HepG2 (cell line): Measurements from ENCODE around the gene TMX4. TPM values are rescaled to one million over a fixed set of nuclear protein-coding genes. Genes with fewer than 3 reads are reported as not detected.

ENCODE experiments used
- ATAC-seq: fragments of 200-7000 bp; cut with Tn5 transposase; 3 replicates; pipeline ENCODE4 v1.9.1; 2020; ENCODE audit warnings: mild to moderate bottlenecking, moderate library complexity
- BruUV-seq: library from RNA; stranded (reverse); fragments of 400-500 nt; replicated peaks from 2 replicates; lab custom pipeline; 2021; lab: Mats Ljungman, UMichigan
- CTCF ChIA-PET: fragments of 300-600 bp; formaldehyde crosslinking; extraction: SDS; loops from one replicate; lab custom pipeline; 2021; ENCODE audit warnings: low total read pairs, inconsistent platforms, low intra/inter-chr PET ratio; lab: Yijun Ruan, JAX
- POLR2A ChIA-PET: fragments of 350-600 bp; sonication (Branson Sonifier 250); formaldehyde crosslinking; loops from one replicate; lab custom pipeline; 2020; ENCODE audit warnings: antibody characterized with exemption, inconsistent platforms; lab: Yijun Ruan, JAX
- DNase-seq: peaks from one replicate; pipeline ENCODE4 v3.0.0-alpha.2; 2015; ENCODE audit warnings: low spot score
- FAIRE-seq: peaks from 3 replicates; lab custom pipeline; 2011; peaks lifted over from hg19 to GRCh38; lab: Jason Lieb, UNC
- H2AFZ ChIP-seq: one replicate; pipeline ENCODE4 v1.6.1; 2011; ENCODE audit warnings: low read length, inconsistent platforms
- H3K27ac ChIP-seq: fragments of 300-600 bp; 3 replicates; pipeline ENCODE4 v1.8.0; 2011; ENCODE audit warnings: mixed run types, mild to moderate bottlenecking, mixed read lengths, low read length, inconsistent platforms; ENCODE audit not compliant: insufficient read depth; ENCODE audit errors: extremely low read length
- H3K27me3 ChIP-seq, 2 experiments: fragments of 200-600 bp in 1 of 2; 2 replicates in 1 of 2; 3 replicates in 1 of 2; pipeline versions ENCODE4 v1.6.0 to v1.8.0; 2011; ENCODE audit warnings: low read length in 2 of 2, mild to moderate bottlenecking in 2 of 2, moderate library complexity in 2 of 2, inconsistent platforms in 1 of 2; ENCODE audit not compliant: insufficient read depth in 2 of 2, control insufficient read depth in 1 of 2
- H3K36me3 ChIP-seq, 2 experiments: fragments of 200-600 bp in 1 of 2; replicated peaks in 1 of 2; 2 replicates in 1 of 2; 3 replicates in 1 of 2; pipeline versions ENCODE4 v1.5.1 to v1.8.0; 2011; ENCODE audit warnings: low read length in 2 of 2, inconsistent platforms in 1 of 2; ENCODE audit not compliant: insufficient read depth in 2 of 2, control insufficient read depth in 1 of 2
- H3K4me1 ChIP-seq: 2 replicates; pipeline ENCODE4 v1.5.1; 2012; ENCODE audit warnings: low read length, inconsistent platforms; ENCODE audit not compliant: insufficient read depth
- H3K4me2 ChIP-seq: 2 replicates; pipeline ENCODE4 v1.6.0; 2011; ENCODE audit warnings: low read depth, low read length, inconsistent platforms
- H3K4me3 ChIP-seq, 3 experiments: fragments of 200-600 bp in 1 of 3; sonication (generic), shearing (Covaris generic) in 1 of 3; replicated peaks in 1 of 3; 2 replicates each; pipeline ENCODE4 v1.5.1; 2011 to 2016; ENCODE audit warnings: low read length in 3 of 3, inconsistent platforms in 2 of 3, low read depth in 2 of 3, mild to moderate bottlenecking in 2 of 3, control low read depth in 1 of 3, mixed read lengths in 1 of 3; ENCODE audit not compliant: insufficient read depth in 1 of 3
- H3K79me2 ChIP-seq: one replicate; pipeline ENCODE4 v1.6.1; 2011; ENCODE audit warnings: low read length, inconsistent platforms; ENCODE audit not compliant: insufficient read depth
- H3K9ac ChIP-seq: 2 replicates; pipeline ENCODE4 v1.6.0; 2011; ENCODE audit warnings: mild to moderate bottlenecking, low read depth, low read length, inconsistent platforms; ENCODE audit not compliant: insufficient read depth
- H3K9me3 ChIP-seq: 2 replicates; pipeline ENCODE4 v1.5.1; 2012; ENCODE audit warnings: mild to moderate bottlenecking, low read length
- H4K20me1 ChIP-seq: 2 replicates; pipeline ENCODE4 v1.6.0; 2011; ENCODE audit warnings: inconsistent platforms, mild to moderate bottlenecking, low read length, moderate library complexity; ENCODE audit not compliant: insufficient read depth
- ESRRA ChIP-seq: sonication (generic); formaldehyde crosslinking; IDR thresholded peaks from 2 replicates; pipeline ENCODE4 v1.5.1; 2020; ENCODE audit warnings: mild to moderate bottlenecking, low read depth, missing genetic modification reagents
- ETV5 ChIP-seq: IDR thresholded peaks from 2 replicates; pipeline ENCODE4 v1.6.1; 2018; ENCODE audit warnings: missing biosample characterization, missing genetic modification reagents, inconsistent platforms, borderline replicate concordance
- HOXA7 ChIP-seq: sonication (generic); formaldehyde crosslinking; IDR thresholded peaks from 2 replicates; pipeline ENCODE4 v1.8.1; 2022; ENCODE audit warnings: mild to moderate bottlenecking, missing genetic modification reagents, moderate library complexity
- JUNB ChIP-seq: sonication (generic); formaldehyde crosslinking; IDR thresholded peaks from 2 replicates; pipeline ENCODE4 v1.8.0; 2022; ENCODE audit warnings: missing genetic modification reagents, mild to moderate bottlenecking, borderline replicate concordance
- KDM5B ChIP-seq: sonication (generic); formaldehyde crosslinking; IDR thresholded peaks from 2 replicates; pipeline ENCODE4 v1.4.0; 2020; ENCODE audit warnings: missing genetic modification reagents, mild to moderate bottlenecking, borderline replicate concordance
- MTF2 ChIP-seq: sonication (generic); formaldehyde crosslinking; IDR thresholded peaks from 2 replicates; pipeline ENCODE4 v1.5.0; 2020; ENCODE audit warnings: missing genetic modification reagents, borderline replicate concordance
- NCOA1 ChIP-seq: sonication (generic); formaldehyde crosslinking; IDR thresholded peaks from 2 replicates; pipeline ENCODE4 v1.9.0; 2021; ENCODE audit warnings: missing genetic modification reagents
- NR3C1 ChIP-seq: sonication (generic); formaldehyde crosslinking; IDR thresholded peaks from 2 replicates; pipeline ENCODE4 v1.4.0; 2020; ENCODE audit warnings: missing genetic modification reagents
- RFX5 ChIP-seq: IDR thresholded peaks from 2 replicates; pipeline ENCODE4 v1.6.1; 2011; ENCODE audit warnings: low read depth, low read length, improper control_type of control experiment
- SALL1 ChIP-seq: sonication (generic); formaldehyde crosslinking; IDR thresholded peaks from 2 replicates; pipeline ENCODE4 v1.8.0; 2022; ENCODE audit warnings: mild to moderate bottlenecking, missing genetic modification reagents
- TRIM22 ChIP-seq: fragments of 450-650 bp; IDR thresholded peaks from 2 replicates; pipeline ENCODE4 v1.6.1; 2017
- ZFP36L1 ChIP-seq: sonication (generic); formaldehyde crosslinking; IDR thresholded peaks from 2 replicates; pipeline ENCODE4 v1.8.0; 2022; ENCODE audit warnings: mild to moderate bottlenecking, missing genetic modification reagents, moderate library complexity
- ZNF12 ChIP-seq: sonication (generic); formaldehyde crosslinking; IDR thresholded peaks from 2 replicates; pipeline ENCODE4 v1.5.0; 2020; ENCODE audit warnings: missing genetic modification reagents
- ZNF142 ChIP-seq: sonication (generic); formaldehyde crosslinking; IDR thresholded peaks from 2 replicates; pipeline ENCODE4 v1.4.0; 2020; ENCODE audit warnings: missing genetic modification reagents
- ZNF740 ChIP-seq: sonication (generic); formaldehyde crosslinking; IDR thresholded peaks from 2 replicates; pipeline ENCODE4 v1.4.0; 2020; ENCODE audit warnings: missing genetic modification reagents
- ZNF776 ChIP-seq: sonication (generic); formaldehyde crosslinking; IDR thresholded peaks from 2 replicates; pipeline ENCODE4 v1.4.0; 2020; ENCODE audit warnings: mild to moderate bottlenecking, missing genetic modification reagents
- WGBS: methylation state at CpG from one replicate; pipeline ENCODE4 v1.1.6; 2017; ENCODE audit warnings: low lambda C conversion rate; 5-methylcytosine and 5-hydroxymethylcytosine counted together
- in situ Hi-C: cut with HindIII; loops from 2 replicates; pipeline ENCODE4 v1.10.0; 2017; ENCODE audit warnings: low pct_unique_long_range_greater_than_20kb; ENCODE audit not compliant: extremely low pct_ligation_motif_present
- intact Hi-C: fragments of 100-400 bp; cut with micrococcal nuclease; formaldehyde crosslinking; loops from one replicate; pipeline ENCODE4 v1.10.0; 2022; ENCODE audit not compliant: unreplicated experiment
- polyA plus RNA-seq, 8 experiments: library from polyadenylated mRNA; depleted of rRNA in 3 of 8; stranded (reverse) in 7 of 8; unstranded in 1 of 8; fragments of >200 nt; fragmentation: Illumina TruSeq in 4 of 8; extraction: Trizol in 4 of 8; gene quantifications; 2 replicates each; pipeline versions ENCODE4 v1.2.1 to v1.2.3, GENCODE V29; 2011 to 2016; ENCODE audit warnings: low read depth in 4 of 8, missing spikeins in 1 of 8, mixed read lengths in 1 of 8; ENCODE audit not compliant: insufficient read depth in 1 of 8
- total RNA-seq, 5 experiments: library from RNA; depleted of rRNA; stranded (reverse); fragments of >200 nt; fragmentation: Illumina TruSeq; extraction: Trizol; gene quantifications; 2 replicates each; pipeline ENCODE4 v1.2.3, GENCODE V29; 2016; ENCODE audit warnings: low read depth in 1 of 5

TMX4 gene
- total and polyA plus RNA-seq, 2 of the 13 experiments (the other 11 are each of a cell fraction or from before 2014, with no cell fraction given) = 7.6 to 21.4 TPM

GRCh38 chr20:8055096-8055495, 35.5 kb upstream of the TMX4 start:
- POLR2A ChIA-PET = no interaction called here
- in situ Hi-C loops = no loop called here
- TF ChIP-seq SALL1 (CRISPR knock-in tag) (no peak), JUNB (CRISPR knock-in tag) (no peak), ZNF776 (no peak), ESRRA (CRISPR knock-in tag) (no peak), RFX5 (no peak), NR3C1 (CRISPR knock-in tag) (no peak), KDM5B (CRISPR knock-in tag) (no peak), TRIM22 (no peak), NCOA1 (CRISPR knock-in tag) (no peak), ZNF142 (CRISPR knock-in tag) (no peak), MTF2 (no peak), ZNF740 (CRISPR knock-in tag) (no peak), ZFP36L1 (no peak), ZNF12 (CRISPR knock-in tag) (no peak), ETV5 (no peak), HOXA7 (CRISPR knock-in tag) (no peak)

More at GRCh38 chr20:8055096-8055495, 35.5 kb upstream of the TMX4 start:
- FAIRE-seq (no peak), DNase-seq (no peak), ATAC-seq (no peak)
- Histone ChIP-seq H3K36me3 (no peaks in the 10 kb centered on the region), H3K27ac (no peak overlapping the region), H4K20me1 (no peaks in the 10 kb centered on the region), H3K27me3 (peaks cover 0 to 10% of the 10 kb centered on the region in 2 experiments; a peak in 2 of 5 replicates), H3K9ac (no peak overlapping the region), H3K4me2 (no peak overlapping the region), H3K79me2 (no peaks in the 10 kb centered on the region), H3K4me3 (no peak overlapping the region), H2AFZ (no peak overlapping the region), H3K4me1 (no peaks in the 10 kb centered on the region), H3K9me3 (no peaks in the 10 kb centered on the region)
- CTCF ChIA-PET = no interaction called here
- WGBS = 2% methylated on average over 3 of the region's 3 CpGs
- BruUV-seq = no TSS peak
- intact Hi-C loops = no loop called here
